Stomach (tissue), 9 donors: Measurements from ENCODE around the gene PTPRK. TPM values are rescaled to one million over a fixed set of nuclear protein-coding genes. Genes with fewer than 3 reads are reported as not detected.

Source experiments
- DNase-seq, 2 donors: peaks; one replicate each; pipeline versions ENCODE4 v3.0.0 to v3.0.0-alpha.2; 2013 to 2019
- H3K27ac ChIP-seq, 5 donors: fragments of 200-600 bp in 4 of 5; sonication (generic) in 4 of 5; one replicate each; pipeline ENCODE4 v1.5.1; 2013 to 2019; ENCODE audit warnings: mild to moderate bottlenecking in 1 of 5, moderate library complexity in 1 of 5
- H3K27me3 ChIP-seq, 3 donors: fragments of 200-600 bp; sonication (generic); one replicate each; pipeline ENCODE4 v1.5.1; 2017 to 2019; ENCODE audit warnings: mixed run types in 1 of 3
- H3K36me3 ChIP-seq, 4 donors: fragments of 200-600 bp; sonication (generic); 1 replicate in 3 of 4; 2 replicates in 1 of 4; pipeline ENCODE4 v1.5.1; 2016 to 2019
- H3K4me1 ChIP-seq, 4 donors: fragments of 200-600 bp; sonication (generic); one replicate each; pipeline ENCODE4 v1.5.1; 2016 to 2019
- H3K4me3 ChIP-seq, 4 donors: fragments of 200-600 bp; sonication (generic) in 3 of 4; one replicate each; pipeline ENCODE4 v1.5.1; 2016 to 2019; ENCODE audit warnings: mild to moderate bottlenecking in 1 of 4
- H3K9me3 ChIP-seq, 4 donors: fragments of 200-600 bp; sonication (generic); one replicate each; pipeline ENCODE4 v1.5.1; 2016 to 2019
- EP300 ChIP-seq: sonication (generic); formaldehyde crosslinking; IDR thresholded peaks from one replicate; pipeline ENCODE4 v1.6.1; 2017; ENCODE audit warnings: antibody characterized with exemption
- POLR2A ChIP-seq, 4 donors: fragments of 450-650 bp; IDR thresholded peaks; one replicate each; pipeline ENCODE4 v1.6.1; 2016; ENCODE audit warnings: antibody characterized with exemption in 4 of 4, control low read depth in 2 of 4, mild to moderate bottlenecking in 1 of 4, moderate library complexity in 1 of 4
- POLR2AphosphoS5 ChIP-seq, 3 donors: sonication (generic); formaldehyde crosslinking; IDR thresholded peaks; one replicate each; pipeline ENCODE4 v1.6.1; 2016; ENCODE audit warnings: antibody characterized with exemption in 3 of 3
- WGBS, 5 donors: extraction: QIAGEN DNeasy Blood & Tissue Kit in 3 of 5; methylation state at CpG; one replicate each; pipeline versions ENCODE4 v1.1.5 to v1.1.7; 2013 to 2018; 5-methylcytosine and 5-hydroxymethylcytosine counted together
- intact Hi-C: fragments of 100-400 bp; cut with DNase I; formaldehyde crosslinking; loops from one replicate; pipeline ENCODE4 v1.15.1; 2023; ENCODE audit warnings: low total_unique reads
- polyA plus RNA-seq, 3 donors: library from polyadenylated mRNA; stranded (reverse); fragments of 200-250 nt; gene quantifications; one replicate each; pipeline ENCODE4 v1.2.3, GENCODE V29; 2013
- total RNA-seq, 5 donors: library from RNA; depleted of rRNA; stranded (reverse); fragments of >200 nt; gene quantifications; one replicate each; pipeline versions ENCODE4 v1.1.0 to v1.2.3, GENCODE V29; 2014 to 2016
- TF ChIP-seq, protein P1 (sequence below), 7 experiments: fragments of 450-650 bp in 4 of 7; fragments of 200-600 bp in 3 of 7; sonication (generic) in 3 of 7; IDR thresholded peaks; one replicate each; pipeline ENCODE4 v1.5.1; 2016 to 2019; ENCODE audit warnings: antibody characterized with exemption in 7 of 7, control low read depth in 2 of 7, mild to moderate bottlenecking in 1 of 7
- donor health status: healthy with polysubstance abuse.
- donor health status: Bipolar disorder and iron deficiency.
- donor health status: healthy.

Gene PTPRK
- total and polyA plus RNA-seq, 8 donors, result 7.0 to 644 (median 114) TPM

DNA sequence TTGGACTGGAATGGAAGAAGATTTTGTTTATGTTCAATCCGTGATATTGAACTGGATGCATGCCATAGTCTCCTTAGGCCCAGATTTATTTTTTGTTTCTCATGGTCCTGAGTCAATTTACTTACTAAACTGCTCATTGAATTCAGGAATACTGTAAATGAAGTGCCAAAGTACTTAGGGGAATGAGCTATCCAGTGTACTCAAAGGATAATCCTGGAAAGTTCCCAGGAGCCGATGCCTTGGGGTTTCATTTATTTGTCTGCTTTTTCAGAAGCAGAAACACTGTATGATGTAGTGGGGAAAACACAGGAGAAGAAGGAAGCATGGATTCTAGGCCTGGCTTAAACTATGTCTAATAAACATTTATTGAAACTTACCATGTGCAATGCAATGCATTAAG, 563.4 kb downstream of the PTPRK start:
- H3K36me3 ChIP-seq, result no peaks in the 10 kb centered on the region
- intact Hi-C loops, result no loop called here

GRCh38 chr6:127956260-127956888, 564.0 kb downstream of the PTPRK start:
- H3K27me3 ChIP-seq, result no peaks in the 10 kb centered on the region
- H3K4me1 ChIP-seq, result no peaks in the 10 kb centered on the region
- TF ChIP-seq EP300 (no peak), POLR2A (IDR thresholded peaks at IDR 0.05) (no peak)
- H3K4me3 ChIP-seq, result no peak overlapping the region
- H3K9me3 ChIP-seq, result no peaks in the 10 kb centered on the region
- no peak overlapping the region for H3K27ac ChIP-seq
- intact Hi-C loops, result no loop called here
- WGBS, 5 donors, result 79 to 89% (median 85%) methylated on average over 6 of the region's 6 CpGs
- H3K36me3 ChIP-seq, result no peaks in the 10 kb centered on the region
- DNase-seq, result peak in 1 of 2 donors; percentile 3

More for the DNA sequence above, 563.4 kb downstream of the PTPRK start:
- H3K27ac ChIP-seq, result no peak overlapping the region
- H3K4me3 ChIP-seq, result no peak overlapping the region
- 48 to 68% (median 59%) methylated on average over 2 of the region's 2 CpGs for WGBS, 5 donors
- DNase-seq, result peak in 1 of 2 donors; percentile 50
- no peaks in the 10 kb centered on the region for H3K27me3 ChIP-seq
- no peaks in the 10 kb centered on the region for H3K4me1 ChIP-seq
- TF ChIP-seq, protein P1, sequence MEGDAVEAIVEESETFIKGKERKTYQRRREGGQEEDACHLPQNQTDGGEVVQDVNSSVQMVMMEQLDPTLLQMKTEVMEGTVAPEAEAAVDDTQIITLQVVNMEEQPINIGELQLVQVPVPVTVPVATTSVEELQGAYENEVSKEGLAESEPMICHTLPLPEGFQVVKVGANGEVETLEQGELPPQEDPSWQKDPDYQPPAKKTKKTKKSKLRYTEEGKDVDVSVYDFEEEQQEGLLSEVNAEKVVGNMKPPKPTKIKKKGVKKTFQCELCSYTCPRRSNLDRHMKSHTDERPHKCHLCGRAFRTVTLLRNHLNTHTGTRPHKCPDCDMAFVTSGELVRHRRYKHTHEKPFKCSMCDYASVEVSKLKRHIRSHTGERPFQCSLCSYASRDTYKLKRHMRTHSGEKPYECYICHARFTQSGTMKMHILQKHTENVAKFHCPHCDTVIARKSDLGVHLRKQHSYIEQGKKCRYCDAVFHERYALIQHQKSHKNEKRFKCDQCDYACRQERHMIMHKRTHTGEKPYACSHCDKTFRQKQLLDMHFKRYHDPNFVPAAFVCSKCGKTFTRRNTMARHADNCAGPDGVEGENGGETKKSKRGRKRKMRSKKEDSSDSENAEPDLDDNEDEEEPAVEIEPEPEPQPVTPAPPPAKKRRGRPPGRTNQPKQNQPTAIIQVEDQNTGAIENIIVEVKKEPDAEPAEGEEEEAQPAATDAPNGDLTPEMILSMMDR (IDR thresholded peaks at IDR 0.05), result no peak
- TF ChIP-seq EP300 (no peak), POLR2AphosphoS5 (IDR thresholded peaks at IDR 0.05) (no peak), POLR2A (IDR thresholded peaks at IDR 0.05) (no peak)
- no peaks in the 10 kb centered on the region for H3K9me3 ChIP-seq

GRCh38 chr6:127954082-127954481, 566.3 kb downstream of the PTPRK start:
- DNase-seq, result no peak
- no peaks in the 10 kb centered on the region for H3K9me3 ChIP-seq
- TF ChIP-seq, protein P1 (IDR thresholded peaks at IDR 0.05), result no peak
- no peak for TF ChIP-seq POLR2A (IDR thresholded peaks at IDR 0.05)
- no peak for TF ChIP-seq EP300
- TF ChIP-seq POLR2AphosphoS5 (IDR thresholded peaks at IDR 0.05), result no peak
- H3K27me3 ChIP-seq, result no peaks in the 10 kb centered on the region
- no peak overlapping the region for H3K27ac ChIP-seq
- H3K4me3 ChIP-seq, result no peak overlapping the region
- intact Hi-C loops, result no loop called here
- no peaks in the 10 kb centered on the region for H3K4me1 ChIP-seq
- WGBS, 5 donors, result 94 to 99% (median 97%) methylated on average over 4 of the region's 4 CpGs
- H3K36me3 ChIP-seq, result no peaks in the 10 kb centered on the region

- 47 to 75% (median 55%) methylated on average over 4 of the region's 4 CpGs for WGBS, 5 donors
- TF ChIP-seq POLR2A (IDR thresholded peaks at IDR 0.05) (no peak), EP300 (no peak), POLR2AphosphoS5 (IDR thresholded peaks at IDR 0.05) (no peak)
- TF ChIP-seq, protein P1 (IDR thresholded peaks at IDR 0.05), result no peak
- intact Hi-C loops, result no loop called here
Observed at GRCh38 chr6:127952831-127953230, 567.6 kb downstream of the PTPRK start.

DNA sequence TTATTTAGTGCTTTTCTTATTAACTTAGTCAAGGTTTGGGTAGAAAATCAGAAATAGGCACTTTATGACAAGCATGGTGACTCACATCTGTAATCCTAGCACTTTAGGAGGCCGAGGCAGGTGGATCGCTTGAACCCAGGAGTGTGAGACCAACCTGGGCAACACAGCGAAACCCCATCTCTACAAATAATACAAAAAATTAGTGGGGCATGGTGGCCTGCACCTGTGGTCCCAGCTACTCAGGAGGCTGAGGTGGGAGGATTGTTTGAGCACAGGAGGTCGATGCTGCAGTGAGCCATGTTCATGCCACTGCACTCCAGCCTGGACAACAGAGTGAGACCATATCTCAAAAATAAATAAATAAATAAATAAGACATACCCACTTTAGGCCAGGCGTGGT, 568.2 kb downstream of the PTPRK start:
- 90 to 100% (median 92%) methylated on average over 5 of the region's 5 CpGs for WGBS, 5 donors
- Histone ChIP-seq H3K4me3 (no peak overlapping the region), H3K4me1 (no peaks in the 10 kb centered on the region), H3K27me3 (no peaks in the 10 kb centered on the region), H3K36me3 (no peaks in the 10 kb centered on the region), H3K9me3 (no peaks in the 10 kb centered on the region), H3K27ac (peak overlapping the region in 1 of 5 donors; percentile 34)
- intact Hi-C loops, result no loop called here
- no peak for DNase-seq
- TF ChIP-seq EP300, result no peak
- no peak for TF ChIP-seq POLR2AphosphoS5 (IDR thresholded peaks at IDR 0.05)
- TF ChIP-seq POLR2A (IDR thresholded peaks at IDR 0.05), result no peak
- TF ChIP-seq, protein P1 (IDR thresholded peaks at IDR 0.05), result no peak

More at GRCh38 chr6:127952831-127953230, 567.6 kb downstream of the PTPRK start:
- H3K27me3 ChIP-seq, result no peaks in the 10 kb centered on the region
- no peak overlapping the region for H3K4me3 ChIP-seq
- no peaks in the 10 kb centered on the region for H3K4me1 ChIP-seq
- H3K27ac ChIP-seq, result no peak overlapping the region
- no peaks in the 10 kb centered on the region for H3K9me3 ChIP-seq
- no peak for DNase-seq
- H3K36me3 ChIP-seq, result no peaks in the 10 kb centered on the region
